ENCODE results near the gene MCCC1. TPM values are rescaled to one million over a fixed set of nuclear protein-coding genes. Genes with fewer than 3 reads are reported as not detected.

MCCC1 gene
- total RNA-seq, 1 experiment from 2014 or later: 12.6 TPM

GRCh38 chr3:182978387-182978786 lies 120.9 kb downstream of the MCCC1 start:
- RAD21 ChIA-PET (ENCODE audit: low non-redundant PET in 1 of 2, low total read pairs in 2 of 2, uncharacterized antibody in 2 of 2, unreplicated experiment in 2 of 2): no interaction called here
- H3K79me2 ChIP-seq (ENCODE audit: insufficient read depth, low read length): peaks cover 62% of the 10 kb centered on the region
- H3K27me3 ChIP-seq (ENCODE audit: insufficient read depth, low read length): no peaks in the 10 kb centered on the region
- intact Hi-C loops (cut with micrococcal nuclease): no loop called here
- ATAC-seq (no peak), DNase-seq (ENCODE audit: low read depth, low spot score) (no peak)
- H2AFZ ChIP-seq (ENCODE audit: low read depth, low read length, poor library complexity, severe bottlenecking): no peak overlapping the region
- TF ChIP-seq CEBPB (IDR thresholded peaks at IDR 0.05; ENCODE audit: low read depth) (no peak), EZH2 (IDR thresholded peaks at IDR 0.05) (no peak), JUND (IDR thresholded peaks at IDR 0.05) (no peak), RAD21 (IDR thresholded peaks at IDR 0.05; ENCODE audit: low read depth) (no peak), FOSL1 (IDR thresholded peaks at IDR 0.05; ENCODE audit: low read depth) (no peak), TCF7L2 (IDR thresholded peaks at IDR 0.05; ENCODE audit: borderline replicate concordance, extremely low read depth, insufficient read depth, insufficient read length) (no peak), SRF (IDR thresholded peaks at IDR 0.05; ENCODE audit: low read depth) (no peak), MAX (IDR thresholded peaks at IDR 0.05) (no peak), EZH2phosphoT487 (IDR thresholded peaks at IDR 0.05; ENCODE audit: borderline replicate concordance) (no peak), ZBTB33 (IDR thresholded peaks at IDR 0.05; ENCODE audit: extremely low read depth, insufficient replicate concordance, low read length) (no peak), REST (IDR thresholded peaks at IDR 0.05; ENCODE audit: low read depth) (no peak), EGR1 (IDR thresholded peaks at IDR 0.05; ENCODE audit: low read depth) (no peak), ATF3 (IDR thresholded peaks at IDR 0.05) (no peak), POLR2A (IDR thresholded peaks at IDR 0.05; ENCODE audit: borderline replicate concordance, extremely low read depth, insufficient read depth, insufficient read length) (no peak), ELF1 (IDR thresholded peaks at IDR 0.05; ENCODE audit: borderline replicate concordance, low read depth) (no peak), POLR2AphosphoS5 (IDR thresholded peaks at IDR 0.05; ENCODE audit: low read depth, low read length) (no peak), SIN3A (IDR thresholded peaks at IDR 0.05; ENCODE audit: low read depth) (no peak)
- no peak overlapping the region for H3K27ac ChIP-seq (ENCODE audit: low read depth, low read length)
- no peaks in the 10 kb centered on the region for H3K9me3 ChIP-seq (ENCODE audit: control insufficient read depth in 1 of 2, insufficient read depth in 1 of 2, low read depth in 1 of 2, low read length in 2 of 2)
- no peak overlapping the region for H3K4me3 ChIP-seq (replicated peaks in 1 of 2; ENCODE audit: low read depth in 1 of 2, low read length in 2 of 2)
- no peaks in the 10 kb centered on the region for H3K9me2 ChIP-seq (ENCODE audit: insufficient read depth)
- peak overlapping the region; percentile 90; the same call in 1 of the 2 replicates for H3K4me2 ChIP-seq (ENCODE audit: low read length)
- BruUV-seq (replicated peaks): no TSS peak
- H4K20me1 ChIP-seq (ENCODE audit: insufficient read depth): peaks cover 4% of the 10 kb centered on the region; the same call in 1 of the 2 replicates
- H3K9ac ChIP-seq (ENCODE audit: low read length): no peak overlapping the region
- POLR2A ChIA-PET: no interaction called here
- no peaks in the 10 kb centered on the region for H3K36me3 ChIP-seq (ENCODE audit: control insufficient read depth in 1 of 2, insufficient read depth in 2 of 2, low read length in 2 of 2)
- peaks cover 2 to 18% of the 10 kb centered on the region in 2 experiments; a peak in 3 of 4 replicates for H3K4me1 ChIP-seq (ENCODE audit: control insufficient read depth in 1 of 2, insufficient read depth in 2 of 2, low read length in 2 of 2)
- CTCF ChIA-PET: no interaction called here
